Uterus (tissue), 4 donors: ENCODE results near the gene FABP6. TPM values are rescaled to one million over a fixed set of nuclear protein-coding genes. Genes with fewer than 3 reads are reported as not detected.

ENCODE experiments used
- DNase-seq, 2 donors: peaks; one replicate each; pipeline ENCODE4 v3.0.0-alpha.2; 2019 to 2020
- H3K27ac ChIP-seq, 2 donors: fragments of 200-600 bp; sonication (generic); 1 replicate in 1 of 2; 2 replicates in 1 of 2; pipeline ENCODE4 v1.5.1; 2016 to 2018
- H3K27me3 ChIP-seq, 2 donors: fragments of 200-600 bp; sonication (generic); one replicate each; pipeline ENCODE4 v1.5.1; 2018 to 2019; ENCODE audit warnings: control low read depth in 1 of 2
- H3K36me3 ChIP-seq, 2 donors: fragments of 200-600 bp; sonication (generic); one replicate each; pipeline ENCODE4 v1.5.1; 2019; ENCODE audit warnings: control low read depth in 1 of 2
- H3K4me1 ChIP-seq, 2 donors: fragments of 200-600 bp; sonication (generic); one replicate each; pipeline ENCODE4 v1.5.1; 2018 to 2019; ENCODE audit warnings: control low read depth in 1 of 2
- H3K4me3 ChIP-seq, 2 donors: fragments of 200-600 bp; sonication (generic); 1 replicate in 1 of 2; 2 replicates in 1 of 2; pipeline ENCODE4 v1.5.1; 2018 to 2019; ENCODE audit warnings: mild to moderate bottlenecking in 1 of 2
- H3K9me3 ChIP-seq, 2 donors: fragments of 200-600 bp; sonication (generic); one replicate each; pipeline ENCODE4 v1.5.1; 2019; ENCODE audit warnings: control low read depth in 1 of 2
- CTCF ChIP-seq, 4 experiments: fragments of 200-600 bp in 2 of 4; fragments of 450-650 bp in 2 of 4; sonication (generic) in 2 of 4; IDR thresholded peaks; one replicate each; pipeline ENCODE4 v1.5.1; 2016 to 2019; ENCODE audit warnings: antibody characterized with exemption in 4 of 4, mild to moderate bottlenecking in 2 of 4, moderate library complexity in 1 of 4
- POLR2A ChIP-seq, 2 donors: fragments of 450-650 bp; IDR thresholded peaks; one replicate each; pipeline ENCODE4 v1.6.1; 2016; ENCODE audit warnings: antibody characterized with exemption in 2 of 2, mild to moderate bottlenecking in 1 of 2, moderate library complexity in 1 of 2
- intact Hi-C: fragments of 100-400 bp; cut with DNase I; formaldehyde crosslinking; loops from one replicate; pipeline ENCODE4 v1.15.1; 2023; ENCODE audit warnings: low total_unique reads
- total RNA-seq, 4 donors: library from RNA; depleted of rRNA in 3 of 4; stranded (reverse); fragments of >200 nt in 3 of 4; gene quantifications; one replicate each; pipeline versions ENCODE4 v1.1.0 to v1.2.4, GENCODE V29; 2014 to 2023
- donor health status: DM: yes; HTN: yes; CAD: no.

Gene FABP6
- total RNA-seq, 4 donors from 2014 or later = 0.59 to 0.76 TPM; not detected in 2

DNA sequence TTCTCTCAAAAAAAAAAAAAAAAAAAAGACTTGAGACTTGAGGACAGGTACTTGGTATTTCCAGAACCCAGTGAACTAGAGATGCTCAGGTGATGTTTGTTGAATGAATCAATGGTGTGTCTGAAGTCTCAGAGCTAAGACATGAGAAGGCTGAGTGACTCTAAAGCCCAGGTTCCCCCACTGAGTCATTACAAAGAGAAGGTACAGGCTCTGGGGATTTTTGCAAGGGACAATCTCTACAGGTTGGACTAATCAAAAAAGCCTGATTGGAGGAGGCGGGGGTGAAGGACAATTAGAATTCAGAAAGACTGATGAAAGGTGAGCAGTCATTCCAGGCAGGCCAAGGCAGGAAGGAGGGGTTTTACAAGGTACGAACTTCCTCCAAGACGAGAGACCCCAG is 8.2 kb upstream of the FABP6 start:
- TF ChIP-seq POLR2A (IDR thresholded peaks at IDR 0.05) = no peak
- TF ChIP-seq CTCF (IDR thresholded peaks at IDR 0.05) = no peak
- no peak overlapping the region for H3K4me3 ChIP-seq
- intact Hi-C loops = no loop called here
- no peaks in the 10 kb centered on the region for H3K27me3 ChIP-seq
- H3K9me3 ChIP-seq = no peaks in the 10 kb centered on the region
- no peak overlapping the region for H3K27ac ChIP-seq
- no peaks in the 10 kb centered on the region for H3K4me1 ChIP-seq
- no peak for DNase-seq
- no peaks in the 10 kb centered on the region for H3K36me3 ChIP-seq

DNA sequence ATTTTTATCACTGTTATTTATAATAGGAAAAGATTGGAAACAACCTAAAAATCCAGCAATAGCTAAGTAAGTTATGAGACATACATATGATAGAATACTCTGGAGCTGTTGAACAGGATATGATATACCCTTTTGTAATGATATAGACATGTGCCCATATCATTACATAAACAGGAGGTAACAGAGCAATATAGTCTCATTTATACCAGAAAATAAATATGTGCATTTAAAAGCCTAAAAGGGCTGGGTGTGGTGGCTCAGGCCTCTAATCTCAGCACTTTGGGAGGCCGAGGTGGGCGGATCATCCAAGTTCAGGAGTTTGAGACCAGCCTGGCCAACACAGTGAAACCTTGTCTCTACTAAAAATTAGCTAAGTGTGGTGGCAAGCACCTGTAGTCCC is 2.3 kb upstream of the FABP6 start:
- Histone ChIP-seq H3K27me3 (no peaks in the 10 kb centered on the region), H3K9me3 (no peaks in the 10 kb centered on the region), H3K4me1 (no peaks in the 10 kb centered on the region), H3K36me3 (no peaks in the 10 kb centered on the region), H3K4me3 (no peak overlapping the region), H3K27ac (no peak overlapping the region)
- TF ChIP-seq POLR2A (IDR thresholded peaks at IDR 0.05) (no peak), CTCF (IDR thresholded peaks at IDR 0.05) (no peak)
- intact Hi-C loops = no loop called here
- no peak for DNase-seq

DNA sequence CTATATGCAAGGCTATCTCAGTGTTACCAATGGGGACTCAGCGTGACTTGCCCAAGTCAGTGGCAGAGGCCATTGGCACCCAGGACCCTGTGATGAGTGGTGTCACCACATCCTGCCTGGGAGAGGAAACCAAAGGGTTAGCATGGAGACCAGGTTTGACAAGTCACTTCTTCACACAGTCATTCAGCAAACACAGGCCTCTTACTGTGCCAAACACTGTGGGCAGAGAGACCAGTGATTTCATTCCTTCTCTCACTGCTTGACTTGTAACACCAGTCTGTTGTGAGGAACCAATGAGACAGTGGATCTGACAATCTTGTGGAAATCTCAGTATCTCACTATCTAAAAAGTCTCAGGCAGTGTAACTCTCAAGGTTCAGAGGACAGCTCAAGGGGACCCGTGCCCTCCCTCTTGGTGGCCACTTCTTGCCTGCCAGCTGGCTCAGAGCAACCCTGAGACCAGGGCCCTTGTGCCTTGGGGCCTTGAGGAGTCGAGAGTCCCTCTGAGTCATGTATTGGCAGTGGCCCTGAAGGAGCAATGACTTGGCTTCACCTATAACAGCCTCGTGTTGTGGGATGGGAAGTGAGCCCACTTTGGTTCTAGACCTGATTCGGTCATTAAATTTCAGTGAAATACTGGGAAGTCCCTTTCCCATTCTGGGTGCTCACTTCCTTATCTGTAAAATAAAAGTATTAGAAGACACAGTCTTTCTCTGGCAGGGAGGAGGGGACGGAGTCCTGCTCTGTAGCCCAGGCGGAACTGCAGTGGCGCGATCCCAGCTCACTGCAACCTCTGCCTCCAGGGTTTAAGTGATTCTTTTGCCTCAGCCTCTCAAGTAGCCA is 1.6 kb downstream of the FABP6 start:
- Histone ChIP-seq H3K4me1 (no peaks in the 10 kb centered on the region), H3K9me3 (no peaks in the 10 kb centered on the region), H3K36me3 (no peaks in the 10 kb centered on the region), H3K4me3 (no peak overlapping the region), H3K27ac (no peak overlapping the region), H3K27me3 (no peaks in the 10 kb centered on the region)
- no peak for TF ChIP-seq POLR2A (IDR thresholded peaks at IDR 0.05)
- TF ChIP-seq CTCF (IDR thresholded peaks at IDR 0.05) = no peak
- intact Hi-C loops = no loop called here
- DNase-seq = no peak

GRCh38 chr5:160231783-160232342 is 2.6 kb downstream of the FABP6 start:
- Histone ChIP-seq H3K4me3 (no peak overlapping the region), H3K27ac (no peak overlapping the region), H3K36me3 (no peaks in the 10 kb centered on the region), H3K9me3 (no peaks in the 10 kb centered on the region), H3K27me3 (no peaks in the 10 kb centered on the region), H3K4me1 (no peaks in the 10 kb centered on the region)
- DNase-seq = no peak
- TF ChIP-seq CTCF (IDR thresholded peaks at IDR 0.05) = no peak
- no peak for TF ChIP-seq POLR2A (IDR thresholded peaks at IDR 0.05)
- intact Hi-C loops = no loop called here

DNA sequence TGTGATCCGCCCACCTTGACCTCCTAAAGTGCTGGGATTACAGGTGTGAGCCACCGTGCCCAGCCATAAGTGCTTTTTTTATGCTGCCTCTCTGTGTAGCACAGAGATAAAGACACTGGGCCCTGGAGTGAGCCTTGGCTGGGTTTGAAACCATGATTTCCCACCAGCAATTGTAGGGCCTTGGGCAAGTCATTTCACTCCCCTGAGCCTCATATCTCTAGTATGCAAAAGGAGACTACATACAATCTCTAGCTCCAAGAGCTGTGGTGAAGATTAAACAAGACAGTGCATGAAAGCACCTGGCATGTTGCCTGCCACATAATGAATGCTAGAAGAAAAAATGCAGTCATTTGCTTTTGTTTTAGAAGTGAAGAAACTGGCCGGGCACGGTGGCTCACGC is 3.9 kb downstream of the FABP6 start:
- no peaks in the 10 kb centered on the region for H3K9me3 ChIP-seq
- no peak for DNase-seq
- H3K27me3 ChIP-seq = no peaks in the 10 kb centered on the region
- no peak overlapping the region for H3K27ac ChIP-seq
- H3K4me1 ChIP-seq = no peaks in the 10 kb centered on the region
- intact Hi-C loops = no loop called here
- no peak for TF ChIP-seq CTCF (IDR thresholded peaks at IDR 0.05)
- no peak for TF ChIP-seq POLR2A (IDR thresholded peaks at IDR 0.05)
- H3K36me3 ChIP-seq = no peaks in the 10 kb centered on the region
- H3K4me3 ChIP-seq = no peak overlapping the region
